Trophoblast cell (in vitro differentiated cells and primary cell): ENCODE results near the gene PUS3.

Experiments used
- DNase-seq, 2 donors: peaks; one replicate each; pipeline ENCODE4 v3.0.0-alpha.2; 2016
- H2AFZ ChIP-seq: 2 replicates; pipeline ENCODE4 v1.6.1; 2013; ENCODE audit warnings: low read length, moderate library complexity, mild to moderate bottlenecking; ENCODE audit not compliant: insufficient read depth, poor library complexity
- H2AK5ac ChIP-seq: 2 replicates; pipeline ENCODE4 v1.6.1; 2013; ENCODE audit warnings: mild to moderate bottlenecking, low read length
- H2BK120ac ChIP-seq: 2 replicates; pipeline ENCODE4 v1.6.1; 2013; ENCODE audit warnings: low read length, mild to moderate bottlenecking, moderate library complexity; ENCODE audit not compliant: insufficient read depth, poor library complexity
- H2BK12ac ChIP-seq: 2 replicates; pipeline ENCODE4 v1.6.1; 2013; ENCODE audit warnings: mild to moderate bottlenecking, low read length, moderate library complexity
- H2BK5ac ChIP-seq: 2 replicates; pipeline ENCODE4 v1.6.1; 2013; ENCODE audit warnings: low read length, low read depth, moderate library complexity, mild to moderate bottlenecking; ENCODE audit not compliant: poor library complexity
- H3K14ac ChIP-seq: 2 replicates; pipeline ENCODE4 v1.6.1; 2013; ENCODE audit warnings: mild to moderate bottlenecking, low read length
- H3K18ac ChIP-seq: 2 replicates; pipeline ENCODE4 v1.6.1; 2013; ENCODE audit warnings: mild to moderate bottlenecking, low read length
- H3K23ac ChIP-seq: 2 replicates; pipeline ENCODE4 v1.6.1; 2013; ENCODE audit warnings: low read length
- H3K27ac ChIP-seq: 2 replicates; pipeline ENCODE4 v1.5.1; 2013; ENCODE audit warnings: low read depth, mild to moderate bottlenecking, inconsistent platforms, low read length, moderate library complexity
- H3K27me3 ChIP-seq: 2 replicates; pipeline ENCODE4 v1.6.1; 2013; ENCODE audit warnings: inconsistent platforms, mild to moderate bottlenecking, low read length, moderate library complexity; ENCODE audit not compliant: insufficient read depth
- H3K36me3 ChIP-seq, 2 experiments: 1 replicate in 1 of 2; 2 replicates in 1 of 2; pipeline ENCODE4 v1.6.1; 2013; ENCODE audit warnings: low read length in 2 of 2, mild to moderate bottlenecking in 2 of 2, moderate library complexity in 1 of 2; ENCODE audit not compliant: insufficient read depth in 2 of 2, control insufficient read depth in 1 of 2
- H3K4ac ChIP-seq: 2 replicates; pipeline ENCODE4 v1.6.1; 2013; ENCODE audit warnings: low read depth, mild to moderate bottlenecking, low read length, moderate library complexity
- H3K4me1 ChIP-seq, 2 experiments: 1 replicate in 1 of 2; 2 replicates in 1 of 2; pipeline ENCODE4 v1.6.1; 2013; ENCODE audit warnings: low read length in 2 of 2, mild to moderate bottlenecking in 2 of 2, moderate library complexity in 1 of 2; ENCODE audit not compliant: insufficient read depth in 2 of 2, control insufficient read depth in 1 of 2
- H3K4me2 ChIP-seq: 2 replicates; pipeline ENCODE4 v1.6.1; 2013; ENCODE audit warnings: inconsistent platforms, mild to moderate bottlenecking, low read length, moderate library complexity
- H3K4me3 ChIP-seq: 2 replicates; pipeline ENCODE4 v1.5.1; 2013; ENCODE audit warnings: mild to moderate bottlenecking, low read depth, low read length, inconsistent platforms
- H3K79me1 ChIP-seq: one replicate; pipeline ENCODE4 v1.6.1; 2013; ENCODE audit warnings: low read length
- H3K79me2 ChIP-seq: 2 replicates; pipeline ENCODE4 v1.6.1; 2013; ENCODE audit warnings: low read length, mild to moderate bottlenecking; ENCODE audit not compliant: control insufficient read depth, insufficient read depth, poor library complexity
- H3K9ac ChIP-seq: 2 replicates; pipeline ENCODE4 v1.6.1; 2013; ENCODE audit warnings: mild to moderate bottlenecking, low read length
- H3K9me3 ChIP-seq: 2 replicates; pipeline ENCODE4 v1.6.1; 2013; ENCODE audit warnings: low read depth, mild to moderate bottlenecking, control low read depth, inconsistent platforms, low read length; ENCODE audit not compliant: insufficient read depth
- H4K12ac ChIP-seq: 2 replicates; pipeline ENCODE4 v1.6.1; 2013; ENCODE audit warnings: low read depth, mild to moderate bottlenecking, low read length, moderate library complexity
- H4K8ac ChIP-seq: 2 replicates; pipeline ENCODE4 v1.6.1; 2013; ENCODE audit warnings: low read depth, mild to moderate bottlenecking, low read length, moderate library complexity
- H4K91ac ChIP-seq: one replicate; pipeline ENCODE4 v1.6.1; 2013; ENCODE audit warnings: low read depth, mild to moderate bottlenecking, low read length, moderate library complexity
- WGBS: extraction: QIAGEN DNeasy Blood & Tissue Kit; methylation state at CpG from one replicate; pipeline ENCODE4 v1.1.7; 2013; ENCODE audit warnings: missing lambda C conversion rate; ENCODE audit not compliant: insufficient read length, insufficient coverage; ENCODE audit errors: extremely low coverage; 5-methylcytosine and 5-hydroxymethylcytosine counted together

PUS3 gene

GRCh38 chr11:125943661-125944349 is 40.8 kb upstream of the PUS3 start:
- Histone ChIP-seq H4K91ac (no peak overlapping the region), H2BK120ac (no peak overlapping the region), H3K9me3 (peaks cover 2% of the 10 kb centered on the region), H3K9ac (no peak overlapping the region), H2BK12ac (no peak overlapping the region), H3K27ac (no peak overlapping the region), H2BK5ac (no peak overlapping the region), H3K18ac (no peak overlapping the region), H3K23ac (no peak overlapping the region), H3K79me1 (no peaks in the 10 kb centered on the region), H3K27me3 (no peaks in the 10 kb centered on the region), H2AK5ac (no peak overlapping the region), H3K4ac (no peak overlapping the region), H4K8ac (no peak overlapping the region), H3K14ac (no peak overlapping the region), H3K79me2 (no peaks in the 10 kb centered on the region), H2AFZ (no peak overlapping the region), H4K12ac (no peak overlapping the region), H3K36me3 (peaks cover 3 to 8% of the 10 kb centered on the region in 2 experiments), H3K4me1 (peaks cover 8 to 11% of the 10 kb centered on the region in 2 experiments), H3K4me2 (no peak overlapping the region), H3K4me3 (no peak overlapping the region)
- no peak for DNase-seq
- WGBS = no CpG with 5 or more reads among the region's 9 CpGs

GRCh38 chr11:125942771-125943428 is 39.9 kb upstream of the PUS3 start:
- H3K9ac ChIP-seq = no peak overlapping the region
- H3K18ac ChIP-seq = no peak overlapping the region
- H4K91ac ChIP-seq = no peak overlapping the region
- H4K8ac ChIP-seq = no peak overlapping the region
- peaks cover 8 to 11% of the 10 kb centered on the region in 2 experiments for H3K4me1 ChIP-seq
- no peak overlapping the region for H2AK5ac ChIP-seq
- no peak overlapping the region for H3K23ac ChIP-seq
- no peaks in the 10 kb centered on the region for H3K79me1 ChIP-seq
- no peak overlapping the region for H2BK5ac ChIP-seq
- H3K27me3 ChIP-seq = no peaks in the 10 kb centered on the region
- H4K12ac ChIP-seq = no peak overlapping the region
- H2BK12ac ChIP-seq = no peak overlapping the region
- H3K14ac ChIP-seq = no peak overlapping the region
- no peak overlapping the region for H3K4ac ChIP-seq
- H3K79me2 ChIP-seq = no peaks in the 10 kb centered on the region
- peaks cover 2% of the 10 kb centered on the region for H3K9me3 ChIP-seq
- WGBS = no CpG with 5 or more reads among the region's 12 CpGs
- no peak for DNase-seq
- H3K27ac ChIP-seq = no peak overlapping the region
- no peak overlapping the region for H3K4me2 ChIP-seq
- no peak overlapping the region for H2BK120ac ChIP-seq
- H3K4me3 ChIP-seq = no peak overlapping the region
- no peaks in the 10 kb centered on the region for H3K36me3 ChIP-seq
- H2AFZ ChIP-seq = no peak overlapping the region

- H4K8ac ChIP-seq = no peak overlapping the region
- H3K9me3 ChIP-seq = no peaks in the 10 kb centered on the region
- DNase-seq = peak; percentile 14 to 60
- no peak overlapping the region for H3K4ac ChIP-seq
- no peak overlapping the region for H2BK12ac ChIP-seq
- H3K36me3 ChIP-seq = no peaks in the 10 kb centered on the region
- no peak overlapping the region for H3K14ac ChIP-seq
- H3K4me3 ChIP-seq = no peak overlapping the region
- no peak overlapping the region for H3K27ac ChIP-seq
- H4K91ac ChIP-seq = no peak overlapping the region
- no peak overlapping the region for H3K18ac ChIP-seq
- H2AFZ ChIP-seq = no peak overlapping the region
- H2BK5ac ChIP-seq = no peak overlapping the region
- H2AK5ac ChIP-seq = no peak overlapping the region
- H3K23ac ChIP-seq = no peak overlapping the region
- H3K27me3 ChIP-seq = no peaks in the 10 kb centered on the region
- H3K4me1 ChIP-seq = peaks cover 8 to 11% of the 10 kb centered on the region in 2 experiments
- H3K9ac ChIP-seq = no peak overlapping the region
- no peak overlapping the region for H3K4me2 ChIP-seq
- no CpG with 5 or more reads among the region's 20 CpGs for WGBS
- H2BK120ac ChIP-seq = no peak overlapping the region
- no peak overlapping the region for H4K12ac ChIP-seq
- H3K79me2 ChIP-seq = no peaks in the 10 kb centered on the region
- no peaks in the 10 kb centered on the region for H3K79me1 ChIP-seq
Measured at GRCh38 chr11:125941619-125942611, 38.9 kb upstream of the PUS3 start.

GRCh38 chr11:125941267-125941618 is 38.2 kb upstream of the PUS3 start:
- Histone ChIP-seq H4K8ac (no peak overlapping the region), H3K4me1 (peaks cover 8 to 11% of the 10 kb centered on the region in 2 experiments), H3K4ac (no peak overlapping the region), H4K12ac (no peak overlapping the region), H3K79me1 (no peaks in the 10 kb centered on the region), H3K4me2 (no peak overlapping the region), H3K23ac (no peak overlapping the region), H3K9me3 (no peaks in the 10 kb centered on the region), H2AFZ (no peak overlapping the region), H2BK120ac (no peak overlapping the region), H3K27ac (no peak overlapping the region), H3K79me2 (no peaks in the 10 kb centered on the region), H3K14ac (no peak overlapping the region), H3K36me3 (no peaks in the 10 kb centered on the region), H4K91ac (no peak overlapping the region), H2BK5ac (no peak overlapping the region), H3K4me3 (no peak overlapping the region), H2AK5ac (no peak overlapping the region), H3K9ac (no peak overlapping the region), H3K27me3 (no peaks in the 10 kb centered on the region), H3K18ac (no peak overlapping the region), H2BK12ac (no peak overlapping the region)
- WGBS = no CpG with 5 or more reads among the region's 4 CpGs
- no peak for DNase-seq
